Tibial artery (tissue), 4 donors: ENCODE data around the gene AHSP.

ENCODE experiments used
- DNase-seq, 2 donors: peaks; one replicate each; pipeline ENCODE4 v3.0.0-alpha.2; 2019
- H3K27ac ChIP-seq, 2 donors: fragments of 200-600 bp; sonication (generic) in 1 of 2; 1 replicate in 1 of 2; 2 replicates in 1 of 2; pipeline ENCODE4 v1.5.1; 2018 to 2019; ENCODE audit warnings: mild to moderate bottlenecking in 1 of 2
- H3K27me3 ChIP-seq, 2 donors: fragments of 200-600 bp; sonication (generic) in 1 of 2; one replicate each; pipeline versions ENCODE4 v1.5.1 to v1.6.0; 2016 to 2019
- H3K36me3 ChIP-seq, 3 donors: fragments of 200-600 bp; sonication (generic) in 2 of 3; one replicate each; pipeline ENCODE4 v1.5.1; 2016 to 2019; ENCODE audit warnings: mild to moderate bottlenecking in 2 of 3
- H3K4me1 ChIP-seq, 4 donors: fragments of 200-600 bp; sonication (generic) in 2 of 4; 1 replicate in 3 of 4; 2 replicates in 1 of 4; pipeline ENCODE4 v1.5.1; 2016 to 2019
- H3K4me3 ChIP-seq, 2 donors: fragments of 200-600 bp; sonication (generic) in 1 of 2; 1 replicate in 1 of 2; 2 replicates in 1 of 2; pipeline ENCODE4 v1.5.1; 2018 to 2019; ENCODE audit warnings: mild to moderate bottlenecking in 2 of 2
- H3K9me3 ChIP-seq, 3 donors: fragments of 200-600 bp; sonication (generic) in 1 of 3; one replicate each; pipeline ENCODE4 v1.5.1; 2016 to 2019
- CTCF ChIP-seq, 2 experiments: fragments of 200-600 bp in 1 of 2; fragments of 450-650 bp in 1 of 2; IDR thresholded peaks; one replicate each; pipeline ENCODE4 v1.5.1; 2017 to 2019; ENCODE audit warnings: antibody characterized with exemption in 2 of 2, mild to moderate bottlenecking in 1 of 2, moderate library complexity in 1 of 2
- intact Hi-C: fragments of 100-400 bp; cut with DNase I; formaldehyde crosslinking; loops from one replicate; pipeline ENCODE4 v1.15.0; 2023; ENCODE audit warnings: low total_unique reads

The AHSP gene

GRCh38 chr16:31488468-31489297, 39.0 kb upstream of the AHSP start:
- DNase-seq = no peak
- no peak for TF ChIP-seq CTCF (IDR thresholded peaks at IDR 0.05)
- H3K36me3 ChIP-seq = peaks cover 14 to 41% (median 29%) of the 10 kb centered on the region in 3 donors

GRCh38 chr16:31489298-31489564, 38.5 kb upstream of the AHSP start:
- Histone ChIP-seq H3K9me3 (no peaks in the 10 kb centered on the region), H3K27ac (no peak overlapping the region), H3K27me3 (peaks cover 0 to 46% of the 10 kb centered on the region in 2 donors), H3K4me1 (peaks cover 11 to 22% (median 18%) of the 10 kb centered on the region in 4 donors), H3K4me3 (no peak overlapping the region), H3K36me3 (peaks cover 19 to 47% (median 34%) of the 10 kb centered on the region in 3 donors)
- DNase-seq = no peak
- no peak for TF ChIP-seq CTCF (IDR thresholded peaks at IDR 0.05)
- intact Hi-C loops = no loop called here

More at GRCh38 chr16:31488468-31489297, 39.0 kb upstream of the AHSP start:
- intact Hi-C loops = no loop called here
- Histone ChIP-seq H3K27ac (no peak overlapping the region), H3K4me1 (peaks cover 11 to 22% (median 18%) of the 10 kb centered on the region in 4 donors), H3K27me3 (peaks cover 0 to 46% of the 10 kb centered on the region in 2 donors), H3K4me3 (peak overlapping the region in 1 of 2 donors; percentile 57), H3K9me3 (no peaks in the 10 kb centered on the region)

- DNase-seq = no peak
- Histone ChIP-seq H3K27ac (no peak overlapping the region), H3K36me3 (peaks cover 26 to 54% (median 41%) of the 10 kb centered on the region in 3 donors), H3K27me3 (peaks cover 0 to 44% of the 10 kb centered on the region in 2 donors), H3K9me3 (no peaks in the 10 kb centered on the region), H3K4me1 (peaks cover 11 to 22% (median 18%) of the 10 kb centered on the region in 4 donors), H3K4me3 (no peak overlapping the region)
- intact Hi-C loops = no loop called here
- TF ChIP-seq CTCF (IDR thresholded peaks at IDR 0.05) = no peak
These were observed 37.8 kb upstream of the AHSP start for GRCh38 chr16:31489616-31490584.

GRCh38 chr16:31491778-31492418, 35.8 kb upstream of the AHSP start:
- peaks cover 11 to 20% (median 18%) of the 10 kb centered on the region in 4 donors for H3K4me1 ChIP-seq
- H3K36me3 ChIP-seq = peaks cover 41 to 74% (median 61%) of the 10 kb centered on the region in 3 donors
- H3K9me3 ChIP-seq = no peaks in the 10 kb centered on the region
- peaks cover 0 to 24% of the 10 kb centered on the region in 2 donors for H3K27me3 ChIP-seq
- intact Hi-C loops = no loop called here
- H3K27ac ChIP-seq = no peak overlapping the region
- no peak for DNase-seq
- no peak for TF ChIP-seq CTCF (IDR thresholded peaks at IDR 0.05)
- no peak overlapping the region for H3K4me3 ChIP-seq

- peaks cover 0 to 3% (median 2%) of the 10 kb centered on the region in 4 donors for H3K4me1 ChIP-seq
- H3K36me3 ChIP-seq = peaks cover 47 to 91% (median 77%) of the 10 kb centered on the region in 3 donors
These were observed 34.1 kb upstream of the AHSP start for GRCh38 chr16:31493506-31494125.

More at GRCh38 chr16:31493506-31494125, 34.1 kb upstream of the AHSP start:
- Histone ChIP-seq H3K27me3 (peaks cover 0 to 7% of the 10 kb centered on the region in 2 donors), H3K27ac (no peak overlapping the region), H3K4me3 (no peak overlapping the region), H3K9me3 (no peaks in the 10 kb centered on the region)
- intact Hi-C loops = no loop called here
- TF ChIP-seq CTCF (IDR thresholded peaks at IDR 0.05) = no peak
- DNase-seq = no peak
